GM21723 (cell line): Measurements from ENCODE around the gene MYH7.
"Not testable (repeated sequence)": the region's sequence is repeated elsewhere in the genome, so short reads cannot be mapped to it uniquely, and the experiment has no call there.

Source experiments
- ATAC-seq: cut with Tn5 transposase; IDR thresholded peaks from one replicate; pipeline ENCODE4 v1.9.1; 2021; ENCODE audit warnings: mild to moderate bottlenecking, moderate library complexity; ENCODE audit not compliant: unreplicated experiment

The MYH7 gene

DNA sequence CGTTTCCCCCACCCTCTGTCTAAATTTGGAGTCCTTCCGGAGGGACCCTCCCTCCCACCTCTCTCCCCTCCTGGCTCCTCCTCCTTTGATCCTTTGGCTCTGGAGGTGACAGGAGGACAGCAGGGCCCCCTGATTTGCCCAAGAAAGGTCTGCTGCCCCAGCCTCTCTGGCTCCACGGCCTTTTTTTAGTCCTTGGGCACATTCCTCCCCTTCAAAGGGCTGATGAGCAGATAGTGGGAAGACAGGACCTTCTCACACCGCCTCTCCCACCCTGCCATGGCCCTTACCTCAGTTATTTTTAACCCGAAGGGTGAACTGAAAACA is 27.2 kb downstream of the MYH7 start:
- no peak for ATAC-seq

DNA sequence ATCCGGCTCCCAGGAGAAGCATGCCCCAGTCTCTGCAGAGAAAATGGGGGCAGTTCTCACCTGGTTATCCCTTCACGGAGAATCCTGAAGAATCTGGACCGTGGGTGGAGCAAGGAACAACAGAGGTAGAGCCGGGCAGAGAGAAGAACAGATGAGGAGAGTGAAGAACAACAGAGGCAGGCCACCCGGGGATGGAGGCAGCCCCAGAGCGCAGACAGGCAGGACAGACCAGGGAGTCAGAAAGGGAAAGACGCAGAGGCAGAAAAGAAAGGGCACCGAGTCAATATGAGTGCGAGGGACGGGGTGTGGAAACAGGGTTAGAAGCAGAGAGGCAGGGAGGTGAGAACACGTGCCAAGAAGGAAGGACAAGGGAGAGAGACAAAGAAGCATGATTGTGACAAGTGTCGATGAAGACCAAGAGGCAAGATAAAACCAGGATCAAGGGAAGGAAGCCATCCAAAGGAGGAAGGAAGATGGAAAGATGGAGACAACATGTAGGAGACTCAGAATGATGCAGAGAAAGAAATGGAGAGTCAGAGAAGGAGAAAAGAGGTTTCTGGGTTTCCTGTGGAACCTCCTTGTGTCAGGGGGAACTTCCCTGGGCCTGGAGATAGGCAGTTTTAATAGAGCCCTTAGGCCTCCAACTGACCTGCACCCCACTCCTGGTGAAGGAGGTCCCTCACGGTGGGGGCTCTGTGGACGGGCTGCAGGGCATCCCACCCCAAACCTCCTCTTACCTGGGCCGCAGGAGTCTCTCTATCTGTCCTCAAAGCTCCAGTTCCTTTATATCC is 27.7 kb downstream of the MYH7 start, which contains the start of gene MYH6:
MYH6 (minus strand) TSS at position 758 of the 791 bp plus-strand sequence. CDS start 1,050 bp downstream, outside the sequence.
- ATAC-seq: no peak

DNA sequence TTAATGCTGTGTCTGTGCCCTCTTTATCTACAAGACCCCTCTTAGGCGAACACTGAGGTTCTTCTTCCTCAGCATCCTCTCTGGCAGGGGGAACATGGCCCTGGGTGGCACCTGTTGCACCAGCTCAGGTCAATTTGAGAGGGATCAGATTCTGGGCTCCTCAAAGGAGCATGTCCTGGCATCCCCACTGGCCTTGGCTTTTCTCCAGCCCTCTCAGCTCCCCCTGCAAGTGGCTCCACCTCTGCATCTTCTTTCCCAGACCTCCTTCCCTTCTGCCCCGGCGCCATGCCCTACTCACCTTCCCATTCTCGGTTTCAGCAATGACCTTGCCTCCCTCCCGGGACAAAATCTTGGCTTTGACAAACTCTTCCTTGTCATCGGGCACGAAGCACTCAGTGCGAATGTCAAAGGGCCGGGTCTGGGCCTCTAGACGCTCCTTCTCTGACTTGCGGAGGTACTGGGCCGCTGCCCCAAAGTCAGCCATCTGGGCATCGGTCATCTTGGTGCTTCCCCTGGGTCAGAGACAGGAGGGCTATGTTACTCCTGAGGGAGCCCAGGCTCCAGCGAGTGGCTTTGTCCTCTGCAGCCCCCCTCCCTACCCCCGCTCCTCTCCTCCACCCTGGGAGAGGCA is 28.6 kb downstream of the MYH7 start:
- no peak for ATAC-seq

GRCh38 chr14:23406244-23406643 is 29.2 kb downstream of the MYH7 start:
- no peak for ATAC-seq

- no peak for ATAC-seq
These were observed 29.9 kb downstream of the MYH7 start for GRCh38 chr14:23405516-23406025.

DNA sequence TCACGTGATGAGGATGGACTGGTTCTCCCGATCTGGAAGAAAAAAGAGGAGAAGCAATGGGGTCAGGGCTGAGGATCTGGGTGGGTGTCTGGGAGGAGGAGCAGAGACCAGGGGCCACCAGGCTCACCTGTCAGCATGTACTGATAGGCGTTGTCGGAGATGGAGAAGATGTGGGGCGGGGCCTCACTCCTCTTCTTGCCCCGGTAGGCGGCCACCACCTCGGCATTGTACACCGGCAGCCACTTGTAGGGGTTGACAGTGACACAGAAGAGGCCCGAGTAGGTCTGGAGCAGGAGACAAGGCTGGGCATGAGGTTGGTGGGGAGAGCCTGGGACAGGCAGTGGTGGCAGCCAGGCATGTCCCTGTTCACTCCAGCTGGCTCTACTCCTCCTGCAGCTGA is 30.4 kb downstream of the MYH7 start:
- ATAC-seq: no peak

GRCh38 chr14:23404331-23404900 is 31.0 kb downstream of the MYH7 start:
- ATAC-seq: no peak

- ATAC-seq: no peak
These were observed 31.6 kb downstream of the MYH7 start for GRCh38 chr14:23403908-23404307.

DNA sequence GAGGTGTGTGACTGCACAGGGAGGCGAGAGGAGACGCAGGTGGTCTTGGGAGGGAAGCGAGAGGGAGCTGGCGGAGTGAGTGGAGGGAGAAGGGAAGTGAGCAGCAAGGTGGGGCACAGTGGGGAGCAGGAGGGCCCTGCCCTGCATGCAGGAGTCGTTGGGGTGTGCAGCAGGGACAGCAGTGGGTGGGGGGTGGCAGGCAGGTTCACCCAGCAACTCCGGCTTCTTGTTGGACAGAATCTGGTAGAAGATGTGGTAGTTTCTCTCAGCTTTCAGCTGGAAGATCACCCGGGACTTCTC is 32.4 kb downstream of the MYH7 start:
- ATAC-seq: no peak

DNA sequence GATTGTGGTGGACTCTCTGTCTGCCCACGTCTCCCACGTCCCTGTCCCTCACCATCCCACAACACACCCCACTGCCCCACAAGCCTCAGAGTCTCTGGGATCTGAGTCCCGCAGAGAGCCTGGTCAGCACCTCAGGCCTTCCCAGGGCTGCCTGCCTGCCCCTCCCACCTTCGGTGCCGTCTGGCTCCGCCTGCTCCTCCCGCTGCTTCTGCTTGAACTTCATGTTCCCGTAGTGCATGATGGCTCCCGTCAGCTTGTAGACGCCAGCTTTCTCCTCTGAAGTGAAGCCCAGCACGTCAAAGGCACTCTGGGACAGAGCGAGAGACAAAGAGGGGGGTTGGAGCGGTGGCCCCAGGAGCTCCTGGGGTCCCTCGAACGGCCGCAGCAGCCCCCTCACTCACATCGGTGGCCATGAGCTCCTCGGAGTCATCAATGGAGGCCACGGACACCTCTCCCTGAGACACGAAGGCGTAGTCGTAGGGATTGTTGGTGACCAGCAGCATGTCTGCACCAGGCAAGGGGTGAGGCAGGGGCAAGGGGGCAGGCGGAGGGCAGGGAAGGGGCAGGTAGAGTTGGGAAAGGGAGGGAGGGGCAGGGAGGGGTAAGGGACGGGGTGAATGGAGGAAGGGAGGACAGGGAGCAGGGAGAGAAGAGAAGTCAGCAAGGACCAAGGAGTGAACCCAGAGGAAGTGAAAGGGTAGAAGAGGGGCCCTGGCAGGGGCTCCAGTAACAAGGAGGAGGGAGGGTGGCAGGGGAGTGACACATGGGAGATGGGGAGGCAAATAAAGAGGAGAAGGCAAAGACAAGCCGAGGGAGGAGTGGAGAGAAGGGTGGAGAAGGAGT is 32.9 kb downstream of the MYH7 start:
- ATAC-seq: no peak

GRCh38 chr14:23401291-23401690 is 34.2 kb downstream of the MYH7 start:
- no peak for ATAC-seq

DNA sequence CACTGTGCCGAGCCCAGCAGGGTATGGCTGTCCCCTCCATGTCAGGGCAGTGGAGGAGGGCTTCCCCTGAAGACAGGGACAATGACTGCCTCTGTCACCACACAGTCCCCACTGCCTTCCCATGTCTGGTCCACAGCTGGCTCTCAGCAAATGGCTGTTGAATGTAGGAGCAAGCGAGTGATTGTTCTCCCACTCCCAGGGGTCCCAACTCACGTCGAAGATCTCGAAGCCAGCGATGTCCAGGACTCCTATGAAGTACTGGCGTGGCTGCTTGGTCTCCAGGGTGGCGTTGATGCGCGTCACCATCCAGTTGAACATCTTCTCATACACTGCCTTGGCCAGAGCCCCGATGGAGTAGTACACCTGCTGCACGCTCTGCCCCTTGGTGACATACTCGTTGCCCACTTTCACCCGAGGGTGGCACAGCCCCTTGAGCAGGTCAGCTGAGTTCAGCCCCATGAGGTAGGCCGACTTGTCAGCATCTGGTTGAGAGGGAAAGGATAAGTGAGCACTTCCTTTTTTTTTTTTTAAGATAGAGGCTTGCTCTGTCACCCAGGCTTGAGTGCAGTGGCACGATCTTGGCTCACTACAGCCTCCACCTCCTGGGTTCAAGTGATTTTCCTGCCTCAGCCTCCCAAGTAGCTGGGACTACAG is 34.8 kb downstream of the MYH7 start:
- ATAC-seq: not testable (repeated sequence)

DNA sequence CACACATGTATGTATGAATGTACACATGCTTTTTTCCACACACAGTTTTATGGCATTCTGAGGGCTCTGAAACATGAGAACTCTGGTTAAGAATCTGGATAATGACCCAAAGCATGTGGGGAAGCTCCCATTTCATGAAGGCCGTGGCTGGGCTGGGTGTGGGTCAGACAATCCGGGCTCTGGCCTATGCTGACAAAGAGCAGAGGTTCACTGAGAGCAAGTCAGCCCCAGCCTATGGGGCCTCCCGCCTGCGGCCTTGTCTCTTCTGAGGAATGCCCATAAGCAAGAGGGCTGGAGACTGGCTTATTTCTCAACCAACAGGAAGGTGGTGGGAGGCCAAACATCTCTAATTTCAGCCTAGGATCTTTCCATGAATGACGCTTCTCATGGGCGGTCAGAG is 35.9 kb downstream of the MYH7 start:
- no peak for ATAC-seq

DNA sequence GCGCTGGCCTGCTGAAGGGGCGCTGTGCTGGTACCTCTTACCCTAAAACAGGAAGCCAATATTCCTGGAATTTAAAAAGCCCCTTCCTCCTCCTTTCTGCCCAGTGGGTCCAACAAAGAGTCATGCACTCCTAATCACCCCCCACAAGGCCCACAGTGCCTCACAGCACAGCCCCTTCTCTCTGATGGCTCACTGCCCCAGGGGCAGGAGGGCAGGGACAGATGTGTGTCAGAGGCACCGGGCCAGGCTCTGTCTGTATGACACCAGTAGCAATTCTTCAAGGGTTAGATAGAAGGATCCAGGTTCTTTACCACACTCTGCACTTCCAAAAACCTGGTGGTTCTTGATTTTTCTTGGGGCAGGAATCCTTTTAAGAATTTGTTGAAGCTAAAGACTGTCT is 36.3 kb downstream of the MYH7 start:
- no peak for ATAC-seq

- no peak for ATAC-seq
These were observed 37.1 kb downstream of the MYH7 start for GRCh38 chr14:23398348-23398747.

DNA sequence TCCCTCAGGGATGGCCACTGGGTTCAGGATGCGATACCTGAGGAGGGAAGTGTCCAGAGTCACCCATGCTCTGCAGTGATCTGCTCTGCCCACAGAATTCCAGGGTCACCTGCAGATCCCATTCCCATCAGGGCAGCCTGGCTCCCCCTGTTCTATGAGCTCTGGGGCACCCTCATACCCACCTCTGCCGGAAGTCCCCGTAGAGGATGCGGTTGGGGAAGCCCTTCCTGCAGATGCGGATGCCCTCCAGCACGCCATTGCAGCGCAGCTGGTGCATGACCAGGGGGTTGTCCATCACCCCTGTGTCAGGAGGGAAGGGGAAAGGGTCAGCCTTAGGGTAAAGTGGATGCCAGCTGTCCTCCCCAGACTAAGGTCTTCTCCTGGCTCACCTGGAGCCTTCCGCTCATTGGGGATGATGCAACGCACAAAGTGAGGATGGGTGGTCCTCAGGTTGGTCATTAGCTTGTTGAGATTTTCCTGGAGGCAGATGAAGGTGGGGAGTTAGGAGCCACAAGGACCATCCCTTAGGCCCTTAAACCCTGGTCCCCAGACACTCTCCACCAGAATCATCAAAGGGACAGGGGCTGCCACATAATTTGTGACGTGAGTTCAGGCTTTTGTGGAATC is 38.6 kb downstream of the MYH7 start:
- no peak for ATAC-seq

DNA sequence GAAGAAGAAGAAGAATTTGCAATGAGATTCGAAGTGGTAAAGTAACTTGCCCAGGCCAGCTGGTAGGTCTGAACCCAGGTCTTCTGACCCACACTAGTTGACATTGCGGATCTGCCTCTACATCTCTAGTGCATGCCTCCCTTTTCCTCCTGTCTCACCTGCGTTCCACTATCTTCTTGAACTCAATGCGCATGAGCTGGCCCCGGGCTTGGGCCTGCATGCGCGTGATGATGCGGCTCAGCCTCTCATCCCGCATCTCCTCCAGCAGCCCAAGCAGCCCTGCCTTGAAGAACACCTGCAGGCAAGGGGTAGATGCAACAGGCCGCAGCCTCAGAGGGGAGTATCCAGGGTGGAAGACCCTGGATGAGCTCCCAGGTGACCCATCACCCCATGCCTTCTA is 39.3 kb downstream of the MYH7 start:
- ATAC-seq: no peak

- no peak for ATAC-seq
These were observed 42.8 kb downstream of the MYH7 start for GRCh38 chr14:23392613-23393012.

GRCh38 chr14:23389871-23390270 is 45.6 kb downstream of the MYH7 start:
- ATAC-seq: not testable (repeated sequence)

DNA sequence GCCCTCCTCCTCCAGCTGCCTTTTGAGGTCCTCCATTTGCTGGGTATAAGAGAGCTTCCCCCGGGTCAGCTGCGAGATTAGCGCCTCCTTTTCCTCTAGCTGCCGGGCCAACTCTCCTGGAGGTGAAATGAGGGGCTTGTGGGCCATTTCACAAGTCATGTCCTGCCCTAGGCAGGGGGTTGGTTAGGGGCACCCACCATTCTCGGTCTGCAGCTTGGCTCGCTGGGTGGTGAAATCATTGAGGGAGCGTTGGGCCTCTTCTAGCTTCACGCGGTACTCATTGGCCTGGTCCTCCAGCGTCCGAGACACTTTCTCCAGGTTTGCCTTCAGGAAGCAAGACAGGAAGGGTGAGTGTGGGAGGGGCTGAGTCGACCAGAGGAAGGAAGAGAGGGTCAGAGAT is 46.1 kb downstream of the MYH7 start:
- no peak for ATAC-seq
